ENCODE data around the gene KRTAP4-12. TPM values are rescaled to one million over a fixed set of nuclear protein-coding genes. Genes with fewer than 3 reads are reported as not detected.
"Not testable (repeated sequence)": the region's sequence is repeated elsewhere in the genome, so short reads cannot be mapped to it uniquely, and the experiment has no call there.

Gene KRTAP4-12
- total RNA-seq, 1 experiment from 2014 or later = not detected

GRCh38 chr17:41111151-41111885 lies 12.7 kb downstream of the KRTAP4-12 start:
- Histone ChIP-seq H3K9me2 (ENCODE audit: insufficient read depth) (no peaks in the 10 kb centered on the region), H3K27me3 (ENCODE audit: insufficient read depth, low read depth) (no peaks in the 10 kb centered on the region), H3K27ac (no peak overlapping the region), H3K4me2 (no peak overlapping the region), H3K36me3 (ENCODE audit: low read depth) (no peaks in the 10 kb centered on the region), H3K4me1 (replicated peaks; ENCODE audit: insufficient read depth) (0 out of 2 replicates have a peak, but pooled peaks cover 5% of the 10 kb centered on the region), H2AFZ (no peak overlapping the region), H4K20me1 (ENCODE audit: insufficient read depth) (no peaks in the 10 kb centered on the region), H3F3A (ENCODE audit: insufficient read depth, low read depth) (no peaks in the 10 kb centered on the region), H3K9me3 (ENCODE audit: insufficient read depth, low read depth) (peaks cover 13% of the 10 kb centered on the region), H3K4me3 (no peak overlapping the region), H3K79me2 (ENCODE audit: low read depth) (no peaks in the 10 kb centered on the region)
- intact Hi-C loops (cut with micrococcal nuclease; ENCODE audit: unreplicated experiment) = no loop called here
- CTCF ChIA-PET = no interaction called here
- BruUV-seq (replicated peaks) = no TSS peak
- TF ChIP-seq EZH2 (IDR thresholded peaks at IDR 0.05; ENCODE audit: low read depth) (no peak), CTCF (conservative IDR thresholded peaks at IDR 0.05) (no peak)
- POLR2A ChIA-PET (ENCODE audit: unreplicated experiment) = interaction anchor here (0.6 kb wide), 1 partner anchor 227 kb away, joined by 3 read pairs; no protein-coding TSS in a partner anchor
- DNase-seq = no peak

GRCh38 chr17:41108728-41109386 lies 15.1 kb downstream of the KRTAP4-12 start:
- H3K36me3 ChIP-seq (ENCODE audit: low read depth); POLR2A ChIA-PET (ENCODE audit: unreplicated experiment); H3K79me2 ChIP-seq (ENCODE audit: low read depth); H3K4me3 ChIP-seq; H2AFZ ChIP-seq; H3K4me2 ChIP-seq; CTCF ChIA-PET; intact Hi-C loops (cut with micrococcal nuclease; ENCODE audit: unreplicated experiment); H4K20me1 ChIP-seq (ENCODE audit: insufficient read depth); H3K9me2 ChIP-seq (ENCODE audit: insufficient read depth); H3K27ac ChIP-seq; BruUV-seq (replicated peaks); H3K27me3 ChIP-seq (ENCODE audit: insufficient read depth, low read depth); DNase-seq: not testable (repeated sequence)
- Histone ChIP-seq H3K4me1 (replicated peaks; ENCODE audit: insufficient read depth) (peaks cover 20% of the 10 kb centered on the region), H3K9me3 (ENCODE audit: insufficient read depth, low read depth) (peaks cover 13% of the 10 kb centered on the region), H3F3A (ENCODE audit: insufficient read depth, low read depth) (peaks cover 11% of the 10 kb centered on the region; the same call in 1 of the 2 replicates)

DNA sequence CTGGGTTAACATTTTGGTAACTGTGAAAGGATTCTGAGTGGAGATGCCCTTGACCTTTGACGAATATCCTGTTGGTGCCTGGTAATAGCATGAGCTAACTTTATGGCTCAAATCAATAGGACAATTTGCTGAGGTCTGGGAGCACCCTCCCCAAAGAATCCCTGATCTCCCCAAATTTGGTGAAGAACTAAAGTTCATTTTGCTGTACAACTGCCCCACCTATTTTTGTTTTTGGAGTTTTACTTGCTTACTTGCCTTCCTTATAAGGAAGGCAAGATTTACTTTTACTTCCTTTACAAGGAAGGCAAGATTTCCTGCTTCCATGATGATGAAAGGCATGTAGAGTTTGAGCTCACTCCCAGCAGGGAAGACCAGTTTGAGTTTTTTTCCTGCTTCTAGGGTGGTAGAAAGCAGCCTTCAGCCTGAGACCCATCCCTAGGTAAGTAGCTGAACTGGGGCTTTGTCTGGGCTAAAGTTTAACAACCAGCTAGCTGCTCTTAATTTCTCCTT lies 16.0 kb downstream of the KRTAP4-12 start:
- no peaks in the 10 kb centered on the region for H4K20me1 ChIP-seq (ENCODE audit: insufficient read depth)
- H3K4me1 ChIP-seq (replicated peaks; ENCODE audit: insufficient read depth) = peaks cover 22% of the 10 kb centered on the region
- no peak overlapping the region for H3K4me3 ChIP-seq
- peaks cover 15% of the 10 kb centered on the region; the same call in 1 of the 2 replicates for H3F3A ChIP-seq (ENCODE audit: insufficient read depth, low read depth)
- H3K9me2 ChIP-seq (ENCODE audit: insufficient read depth) = no peaks in the 10 kb centered on the region
- H3K4me2 ChIP-seq = no peak overlapping the region
- no peak for TF ChIP-seq EZH2 (IDR thresholded peaks at IDR 0.05; ENCODE audit: low read depth)
- TF ChIP-seq CTCF (conservative IDR thresholded peaks at IDR 0.05) = no peak
- intact Hi-C loops (cut with micrococcal nuclease; ENCODE audit: unreplicated experiment) = no loop called here
- POLR2A ChIA-PET (ENCODE audit: unreplicated experiment) = no interaction called here
- no TSS peak for BruUV-seq (replicated peaks)
- no peaks in the 10 kb centered on the region for H3K27me3 ChIP-seq (ENCODE audit: insufficient read depth, low read depth)
- H3K79me2 ChIP-seq (ENCODE audit: low read depth) = no peaks in the 10 kb centered on the region
- no peak overlapping the region for H3K27ac ChIP-seq
- CTCF ChIA-PET = no interaction called here
- no peak for DNase-seq
- peaks cover 13% of the 10 kb centered on the region for H3K9me3 ChIP-seq (ENCODE audit: insufficient read depth, low read depth)
- no peaks in the 10 kb centered on the region for H3K36me3 ChIP-seq (ENCODE audit: low read depth)
- no peak overlapping the region for H2AFZ ChIP-seq

GRCh38 chr17:41105347-41105746 lies 18.6 kb downstream of the KRTAP4-12 start, which contains the start of gene KRTAP4-9:
KRTAP4-9 (plus strand) TSS chr17:41105389; CDS start chr17:41105389, 0 bp downstream.
- H3K9me3 ChIP-seq (ENCODE audit: insufficient read depth, low read depth); POLR2A ChIA-PET (ENCODE audit: unreplicated experiment); DNase-seq; H3K4me3 ChIP-seq; H3K36me3 ChIP-seq (ENCODE audit: low read depth); H3K27me3 ChIP-seq (ENCODE audit: insufficient read depth, low read depth); intact Hi-C loops (cut with micrococcal nuclease; ENCODE audit: unreplicated experiment); H4K20me1 ChIP-seq (ENCODE audit: insufficient read depth); BruUV-seq (replicated peaks); H2AFZ ChIP-seq; H3K9me2 ChIP-seq (ENCODE audit: insufficient read depth); H3K79me2 ChIP-seq (ENCODE audit: low read depth); CTCF ChIA-PET: not testable (repeated sequence)
- peak within 1 kb of the TSS; percentile 73 for H3K27ac ChIP-seq
- H3K4me2 ChIP-seq = peak within 1 kb of the TSS; percentile 49
- peaks cover 15% of the 10 kb centered on the region; the same call in 1 of the 2 replicates for H3F3A ChIP-seq (ENCODE audit: insufficient read depth, low read depth)
- peaks cover 25% of the 10 kb centered on the region for H3K4me1 ChIP-seq (replicated peaks; ENCODE audit: insufficient read depth)

GRCh38 chr17:41104386-41105038 lies 19.5 kb downstream of the KRTAP4-12 start:
- POLR2A ChIA-PET (ENCODE audit: unreplicated experiment); H2AFZ ChIP-seq; H3K79me2 ChIP-seq (ENCODE audit: low read depth); intact Hi-C loops (cut with micrococcal nuclease; ENCODE audit: unreplicated experiment); H3K36me3 ChIP-seq (ENCODE audit: low read depth); H3K4me3 ChIP-seq; H3K9me2 ChIP-seq (ENCODE audit: insufficient read depth); CTCF ChIA-PET; BruUV-seq (replicated peaks); H4K20me1 ChIP-seq (ENCODE audit: insufficient read depth); H3K27me3 ChIP-seq (ENCODE audit: insufficient read depth, low read depth); H3K9me3 ChIP-seq (ENCODE audit: insufficient read depth, low read depth): not testable (repeated sequence)
- H3K4me1 ChIP-seq (replicated peaks; ENCODE audit: insufficient read depth) = peaks cover 33% of the 10 kb centered on the region
- peaks cover 15% of the 10 kb centered on the region; the same call in 1 of the 2 replicates for H3F3A ChIP-seq (ENCODE audit: insufficient read depth, low read depth)
- peak overlapping the region; percentile 49 for H3K4me2 ChIP-seq
- H3K27ac ChIP-seq = peak overlapping the region; percentile 73
- peak in 1 of 2 experiments; percentile 84 for DNase-seq
